ENCODE measurements around the gene LRMDA. TPM values are rescaled to one million over a fixed set of nuclear protein-coding genes. Genes with fewer than 3 reads are reported as not detected.

LRMDA gene
- total RNA-seq, 1 donor from 2014 or later = 19.4 TPM

DNA sequence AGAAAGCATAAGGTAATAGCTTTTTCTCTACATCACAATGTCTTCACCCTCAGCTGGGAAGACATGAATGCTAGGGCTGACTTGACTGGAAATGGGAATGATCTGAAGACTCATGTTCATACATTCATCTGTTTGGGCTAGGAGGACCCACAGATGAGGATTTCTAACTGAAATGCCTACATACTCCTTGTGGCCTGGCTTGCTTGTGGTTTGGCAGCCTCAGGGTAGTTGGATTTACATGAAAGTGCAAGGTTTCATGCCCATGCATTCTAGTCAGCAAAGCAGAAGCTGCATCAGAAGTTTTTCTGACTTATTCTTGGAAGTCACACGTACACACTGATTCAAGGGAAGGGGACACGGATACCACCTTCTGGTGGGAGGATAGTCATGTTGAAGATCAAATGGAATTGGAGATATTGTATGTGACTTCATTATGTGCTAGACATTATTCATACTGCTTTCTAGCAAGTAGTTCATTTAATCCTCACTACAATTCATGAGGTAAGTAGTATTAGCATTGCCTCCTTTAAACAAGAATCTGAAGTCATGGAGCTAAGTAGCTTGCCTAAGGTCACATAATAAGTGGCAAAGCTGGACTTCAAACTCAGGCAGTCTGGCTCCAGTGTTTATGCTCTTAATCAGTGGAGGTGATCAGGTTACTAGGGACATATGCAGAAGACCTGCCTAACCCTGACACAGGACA is 957.0 kb downstream of the LRMDA start:
- H3K27ac Mint-ChIP-seq (ENCODE audit: unreplicated experiment) = no peak overlapping the region
- H3K27me3 Mint-ChIP-seq (ENCODE audit: unreplicated experiment) = no peaks in the 10 kb centered on the region
- DNase-seq (ENCODE audit: low spot score) = no peak
- TF ChIP-seq, protein P1, sequence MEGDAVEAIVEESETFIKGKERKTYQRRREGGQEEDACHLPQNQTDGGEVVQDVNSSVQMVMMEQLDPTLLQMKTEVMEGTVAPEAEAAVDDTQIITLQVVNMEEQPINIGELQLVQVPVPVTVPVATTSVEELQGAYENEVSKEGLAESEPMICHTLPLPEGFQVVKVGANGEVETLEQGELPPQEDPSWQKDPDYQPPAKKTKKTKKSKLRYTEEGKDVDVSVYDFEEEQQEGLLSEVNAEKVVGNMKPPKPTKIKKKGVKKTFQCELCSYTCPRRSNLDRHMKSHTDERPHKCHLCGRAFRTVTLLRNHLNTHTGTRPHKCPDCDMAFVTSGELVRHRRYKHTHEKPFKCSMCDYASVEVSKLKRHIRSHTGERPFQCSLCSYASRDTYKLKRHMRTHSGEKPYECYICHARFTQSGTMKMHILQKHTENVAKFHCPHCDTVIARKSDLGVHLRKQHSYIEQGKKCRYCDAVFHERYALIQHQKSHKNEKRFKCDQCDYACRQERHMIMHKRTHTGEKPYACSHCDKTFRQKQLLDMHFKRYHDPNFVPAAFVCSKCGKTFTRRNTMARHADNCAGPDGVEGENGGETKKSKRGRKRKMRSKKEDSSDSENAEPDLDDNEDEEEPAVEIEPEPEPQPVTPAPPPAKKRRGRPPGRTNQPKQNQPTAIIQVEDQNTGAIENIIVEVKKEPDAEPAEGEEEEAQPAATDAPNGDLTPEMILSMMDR (IDR thresholded peaks at IDR 0.05; ENCODE audit: unreplicated experiment) = no peak
- no peak overlapping the region for H3K4me3 Mint-ChIP-seq (ENCODE audit: unreplicated experiment)
- no peaks in the 10 kb centered on the region for H3K36me3 Mint-ChIP-seq (ENCODE audit: low read depth, unreplicated experiment)
- no peaks in the 10 kb centered on the region for H3K9me3 Mint-ChIP-seq (ENCODE audit: unreplicated experiment)
- H3K4me1 Mint-ChIP-seq (ENCODE audit: unreplicated experiment) = no peaks in the 10 kb centered on the region

DNA sequence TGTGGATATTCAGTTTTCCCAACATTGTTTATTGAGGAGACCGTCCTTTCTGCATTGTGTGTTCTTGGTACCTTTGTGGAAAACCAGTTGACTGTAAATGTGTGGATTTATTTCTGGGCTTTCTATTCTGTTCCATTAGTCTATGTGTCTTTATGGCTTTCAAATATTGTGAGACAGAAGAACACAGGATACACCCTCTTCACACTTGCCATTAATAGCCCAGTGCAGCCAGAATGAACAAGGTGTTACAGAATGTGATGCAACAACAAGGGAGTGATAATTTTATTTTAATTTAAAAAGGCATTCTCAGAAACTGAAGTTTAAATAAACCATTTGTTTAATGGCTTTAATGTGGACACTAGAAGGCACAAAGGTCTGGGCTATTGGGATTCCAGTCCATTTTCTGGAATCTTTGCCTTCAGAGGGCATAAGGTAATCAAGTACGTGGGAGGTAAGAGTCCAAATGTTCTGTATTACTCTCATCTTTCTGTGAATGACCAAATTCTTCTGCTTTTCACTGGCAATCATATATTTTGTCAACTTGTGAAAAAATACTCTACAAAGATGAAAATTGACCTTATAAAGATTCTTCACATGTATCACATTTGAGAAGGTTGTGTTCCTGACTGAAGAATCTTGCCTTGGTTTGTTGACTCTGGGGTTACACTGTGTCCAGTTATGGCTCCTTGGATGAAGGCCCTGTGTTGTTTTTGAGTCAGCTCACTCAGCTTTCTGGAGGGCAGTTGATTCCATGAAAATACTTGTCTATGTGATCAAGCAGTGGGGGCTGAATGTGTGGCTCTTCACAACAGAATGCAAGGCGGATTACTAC is 962.7 kb downstream of the LRMDA start:
- TF ChIP-seq, protein P1 (IDR thresholded peaks at IDR 0.05; ENCODE audit: unreplicated experiment) = no peak
- no peaks in the 10 kb centered on the region for H3K9me3 Mint-ChIP-seq (ENCODE audit: unreplicated experiment)
- DNase-seq (ENCODE audit: low spot score) = no peak
- no peaks in the 10 kb centered on the region for H3K4me1 Mint-ChIP-seq (ENCODE audit: unreplicated experiment)
- no peak overlapping the region for H3K27ac Mint-ChIP-seq (ENCODE audit: unreplicated experiment)
- H3K36me3 Mint-ChIP-seq (ENCODE audit: low read depth, unreplicated experiment) = no peaks in the 10 kb centered on the region
- H3K4me3 Mint-ChIP-seq (ENCODE audit: unreplicated experiment) = no peak overlapping the region
- peaks cover 3% of the 10 kb centered on the region for H3K27me3 Mint-ChIP-seq (ENCODE audit: unreplicated experiment)

DNA sequence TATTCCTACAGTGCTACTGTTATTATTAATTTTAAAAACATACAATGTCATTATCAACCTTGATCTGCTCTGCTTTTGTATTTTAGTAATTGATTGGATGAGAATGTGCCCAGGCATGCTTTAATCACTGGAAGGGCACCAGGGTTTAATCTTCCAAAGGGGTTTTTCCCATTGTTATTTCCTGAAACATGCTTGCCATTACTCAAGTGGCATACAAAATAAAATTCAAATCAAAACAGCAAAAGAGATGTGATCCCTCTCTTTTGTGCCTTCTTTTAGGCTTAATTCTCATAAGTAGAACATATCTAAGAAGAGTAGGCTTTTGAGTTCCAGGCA is 963.3 kb downstream of the LRMDA start:
- peaks cover 3% of the 10 kb centered on the region for H3K27me3 Mint-ChIP-seq (ENCODE audit: unreplicated experiment)
- H3K4me3 Mint-ChIP-seq (ENCODE audit: unreplicated experiment) = no peak overlapping the region
- TF ChIP-seq, protein P1 (IDR thresholded peaks at IDR 0.05; ENCODE audit: unreplicated experiment) = no peak
- H3K36me3 Mint-ChIP-seq (ENCODE audit: low read depth, unreplicated experiment) = no peaks in the 10 kb centered on the region
- H3K27ac Mint-ChIP-seq (ENCODE audit: unreplicated experiment) = no peak overlapping the region
- no peaks in the 10 kb centered on the region for H3K9me3 Mint-ChIP-seq (ENCODE audit: unreplicated experiment)
- DNase-seq (ENCODE audit: low spot score) = no peak
- no peaks in the 10 kb centered on the region for H3K4me1 Mint-ChIP-seq (ENCODE audit: unreplicated experiment)

DNA sequence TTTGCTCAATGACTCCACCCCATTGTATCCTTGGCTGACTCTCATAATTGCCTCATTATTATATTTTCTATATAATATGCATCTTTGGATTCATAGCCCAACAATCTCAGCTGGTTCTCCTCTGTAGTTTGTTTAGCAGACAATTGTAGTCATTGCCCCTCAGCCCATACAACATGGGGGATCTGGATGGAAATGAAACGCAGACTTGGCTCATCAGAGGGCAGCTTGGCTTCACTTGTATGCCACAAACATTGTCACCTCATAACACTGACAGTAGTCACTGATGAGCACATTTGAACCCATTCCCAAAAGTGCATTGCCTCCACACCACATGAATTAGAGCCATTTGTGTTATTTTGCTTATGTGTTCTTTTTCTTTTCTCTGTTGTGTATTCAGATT is 963.8 kb downstream of the LRMDA start:
- H3K4me1 Mint-ChIP-seq (ENCODE audit: unreplicated experiment) = no peaks in the 10 kb centered on the region
- TF ChIP-seq, protein P1 (IDR thresholded peaks at IDR 0.05; ENCODE audit: unreplicated experiment) = no peak
- DNase-seq (ENCODE audit: low spot score) = no peak

DNA sequence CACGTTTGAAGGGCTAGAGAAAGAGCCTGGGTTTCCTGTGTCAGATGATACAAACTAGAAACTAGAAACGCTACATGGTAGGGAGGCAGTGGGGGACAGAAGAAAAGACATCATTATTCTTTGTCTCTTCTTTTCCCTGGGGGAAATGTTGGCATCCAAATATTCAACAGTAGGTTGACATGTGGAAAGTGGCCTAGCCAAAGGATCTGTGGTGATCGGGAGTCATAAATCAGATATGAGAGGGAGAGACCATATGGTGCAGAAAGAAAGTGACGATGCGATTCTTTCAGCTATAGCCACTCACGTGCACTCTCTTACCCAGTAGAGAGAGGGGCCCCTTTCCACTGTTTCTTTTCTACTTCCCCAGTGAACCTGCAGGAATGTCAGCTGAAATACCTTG is 964.7 kb downstream of the LRMDA start:
- no peak for DNase-seq (ENCODE audit: low spot score)
- TF ChIP-seq, protein P1 (IDR thresholded peaks at IDR 0.05; ENCODE audit: unreplicated experiment) = no peak
- Mint-ChIP-seq H3K4me3 (ENCODE audit: unreplicated experiment) (no peak overlapping the region), H3K36me3 (ENCODE audit: low read depth, unreplicated experiment) (no peaks in the 10 kb centered on the region), H3K9me3 (ENCODE audit: unreplicated experiment) (no peaks in the 10 kb centered on the region), H3K4me1 (ENCODE audit: unreplicated experiment) (no peaks in the 10 kb centered on the region), H3K27me3 (ENCODE audit: unreplicated experiment) (peaks cover 3% of the 10 kb centered on the region), H3K27ac (ENCODE audit: unreplicated experiment) (no peak overlapping the region)

More for the DNA sequence above, 963.8 kb downstream of the LRMDA start:
- H3K27me3 Mint-ChIP-seq (ENCODE audit: unreplicated experiment) = peaks cover 3% of the 10 kb centered on the region
- no peak overlapping the region for H3K27ac Mint-ChIP-seq (ENCODE audit: unreplicated experiment)
- no peaks in the 10 kb centered on the region for H3K9me3 Mint-ChIP-seq (ENCODE audit: unreplicated experiment)
- no peak overlapping the region for H3K4me3 Mint-ChIP-seq (ENCODE audit: unreplicated experiment)
- H3K36me3 Mint-ChIP-seq (ENCODE audit: low read depth, unreplicated experiment) = no peaks in the 10 kb centered on the region
